ENCODE data around the gene EIF4EBP3.

Gene EIF4EBP3

GRCh38 chr5:140557136-140557805 lies 9.8 kb downstream of the EIF4EBP3 start, which contains the start of gene SRA1:
SRA1 (minus strand) TSS chr5:140557473; CDS start chr5:140557452, 21 bp downstream.
- DNase-seq (ENCODE audit: low read depth) = peak; percentile 81

DNA sequence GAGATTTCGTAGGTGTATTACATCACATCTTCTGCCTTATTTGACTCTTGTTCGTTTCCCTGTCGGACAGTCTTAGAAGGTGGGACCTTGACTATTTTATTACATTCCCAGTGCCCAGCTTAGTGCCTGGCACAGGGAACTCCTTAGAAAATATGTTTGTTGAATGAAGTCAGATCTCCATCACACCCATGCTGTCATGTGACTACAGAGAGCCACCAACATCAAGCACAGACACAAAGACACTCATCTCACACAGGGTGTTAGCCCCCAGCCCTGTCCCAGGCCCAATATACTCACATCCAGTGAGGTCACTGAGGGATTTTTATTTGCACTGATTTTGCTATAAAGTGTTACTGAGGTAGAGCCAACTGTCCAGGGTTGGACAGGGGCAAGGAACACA lies 10.5 kb downstream of the EIF4EBP3 start:
- DNase-seq (ENCODE audit: low read depth) = no peak

DNA sequence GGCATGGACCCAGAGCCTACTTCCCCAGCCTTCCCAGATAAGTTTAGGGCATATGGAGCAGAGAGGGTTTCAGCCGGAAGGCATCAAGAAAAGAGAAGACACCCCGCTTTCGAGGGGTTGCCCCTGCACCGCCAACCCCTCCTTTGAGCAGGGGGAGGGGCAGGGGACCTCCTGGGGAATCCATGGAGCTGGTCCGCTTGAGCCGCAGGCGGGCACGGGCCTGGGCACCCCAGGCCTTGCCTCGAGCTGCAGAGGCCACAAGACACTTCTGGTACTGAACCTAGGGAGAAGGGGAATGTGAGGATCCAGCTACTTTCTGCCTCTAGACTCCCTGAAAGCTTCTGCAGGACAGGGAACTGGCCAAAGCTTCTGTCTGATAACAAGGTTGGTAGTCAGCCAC lies 11.1 kb downstream of the EIF4EBP3 start:
- DNase-seq (ENCODE audit: low read depth) = no peak

DNA sequence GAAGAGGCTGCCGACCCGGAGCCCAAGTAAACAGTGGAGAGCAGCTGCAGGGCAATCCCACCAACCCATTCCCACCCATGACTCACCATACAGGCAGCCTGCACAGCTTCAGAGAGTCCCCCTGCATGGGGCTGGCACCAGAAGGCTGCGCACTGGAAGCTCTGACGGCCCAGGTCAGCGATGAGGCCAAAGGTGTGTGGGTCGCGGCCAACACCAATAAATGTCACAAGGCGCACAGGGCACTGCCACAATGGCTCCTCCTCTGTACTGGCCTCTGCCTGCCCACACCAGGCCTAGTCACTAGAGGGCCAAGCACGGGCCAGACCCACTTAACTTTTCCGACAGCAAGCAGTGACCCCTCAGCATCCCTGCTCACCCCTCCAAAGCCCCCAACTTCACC lies 12.8 kb downstream of the EIF4EBP3 start:
- no peak for DNase-seq (ENCODE audit: low read depth)

DNA sequence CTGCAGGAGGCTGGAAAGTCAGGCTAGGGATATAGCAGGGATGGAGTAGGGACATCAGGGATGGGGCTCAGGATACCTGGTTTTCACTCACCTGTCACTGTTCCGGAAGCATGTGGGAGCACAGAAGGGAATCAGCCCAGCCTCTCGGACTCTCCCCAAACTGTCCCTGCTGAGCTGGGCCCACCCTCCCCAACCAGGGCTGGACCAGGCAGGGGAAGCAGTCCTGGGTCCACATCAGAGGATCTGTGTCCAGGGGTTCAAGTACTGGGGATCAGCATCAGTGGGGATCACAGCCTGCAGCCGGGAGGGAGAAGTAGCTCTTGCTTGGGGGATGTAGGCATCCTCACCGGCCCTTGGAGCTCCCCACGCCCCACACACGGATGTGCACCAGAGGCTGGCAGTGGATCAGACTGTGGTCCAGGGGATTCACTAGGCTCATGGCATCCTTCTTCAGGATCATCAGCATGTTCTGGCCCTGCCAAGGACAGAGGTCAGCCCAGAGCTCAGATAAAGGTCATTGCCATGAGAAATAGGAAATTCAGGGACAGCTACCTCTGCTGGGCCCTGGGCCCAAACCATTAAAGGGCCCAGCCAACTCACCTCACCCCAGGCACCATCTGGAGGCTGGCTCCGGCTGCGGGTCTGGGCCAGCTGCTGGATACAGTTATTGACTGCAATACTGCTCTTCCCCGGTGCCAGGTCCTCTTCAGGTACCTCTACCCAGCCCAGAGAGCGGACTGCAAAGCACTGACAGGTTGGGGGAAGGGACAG lies 14.5 kb downstream of the EIF4EBP3 start:
- no peak for DNase-seq (ENCODE audit: low read depth)

DNA sequence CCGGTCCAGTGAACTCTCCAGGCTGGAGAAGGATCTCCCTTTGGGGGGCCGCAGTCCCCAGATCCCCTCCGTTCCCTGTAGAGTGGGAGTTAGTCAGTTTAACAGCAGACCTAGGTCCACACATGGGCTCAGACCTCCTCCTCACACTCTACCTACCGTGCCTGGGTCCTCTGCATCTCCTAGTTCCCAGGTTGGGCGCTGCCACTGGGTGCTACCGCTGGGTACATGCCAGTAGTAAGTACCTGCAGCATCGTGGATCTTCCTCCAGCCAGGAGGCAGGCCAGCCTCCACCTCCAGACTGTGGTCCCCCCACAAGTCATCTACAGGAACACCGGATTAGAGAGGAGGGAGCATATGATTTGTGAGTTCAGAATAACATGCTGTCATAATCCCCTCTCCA lies 16.1 kb downstream of the EIF4EBP3 start:
- DNase-seq (ENCODE audit: low read depth) = no peak

- peak; percentile 79 for DNase-seq (ENCODE audit: low read depth)
Measured at GRCh38 chr5:140564196-140565023, 16.9 kb downstream of the EIF4EBP3 start, which contains the start of the genes APBB3 and SLC35A4. APBB3 (minus strand) TSS chr5:140564598; CDS start chr5:140564245, 353 bp downstream. SLC35A4 (plus strand) TSS chr5:140564828; CDS start chr5:140567170, 2,342 bp downstream.

DNA sequence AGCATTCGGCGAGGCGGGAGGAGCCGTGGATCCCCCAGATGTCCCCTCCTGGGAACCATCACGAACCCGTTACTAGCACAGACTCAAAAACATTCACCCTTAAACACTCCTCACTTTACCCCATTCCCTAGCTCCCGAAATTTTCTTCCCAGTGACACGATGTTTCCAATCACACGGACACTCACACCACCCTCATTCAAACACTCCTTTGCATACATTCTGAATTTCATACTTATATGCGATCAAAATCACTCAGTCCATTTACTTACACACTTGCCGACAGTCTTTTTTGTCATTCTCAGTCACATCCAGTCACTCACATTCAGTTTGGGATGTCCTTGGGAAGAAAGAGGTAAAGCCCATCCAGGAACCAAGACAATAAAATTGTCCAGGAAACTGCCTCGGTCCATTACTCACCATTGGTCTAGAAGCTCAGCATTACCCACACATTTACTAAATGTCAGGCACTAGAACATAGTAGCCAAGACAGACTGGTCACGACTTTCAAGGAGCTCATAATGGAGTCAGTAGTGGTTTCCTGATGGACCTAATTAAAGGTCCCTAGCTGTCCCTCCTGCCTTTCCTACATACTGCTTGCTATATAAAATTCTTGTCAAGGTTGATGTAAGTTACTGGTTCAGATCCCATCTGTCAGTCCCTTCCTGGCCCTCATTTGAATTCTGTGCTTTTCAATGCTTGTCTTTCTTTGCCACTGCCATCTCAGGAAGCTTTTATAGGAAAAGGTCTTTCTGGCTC lies 17.7 kb downstream of the EIF4EBP3 start:
- DNase-seq (ENCODE audit: low read depth) = no peak

GRCh38 chr5:140565780-140566095 lies 18.3 kb downstream of the EIF4EBP3 start:
- no peak for DNase-seq (ENCODE audit: low read depth)

DNA sequence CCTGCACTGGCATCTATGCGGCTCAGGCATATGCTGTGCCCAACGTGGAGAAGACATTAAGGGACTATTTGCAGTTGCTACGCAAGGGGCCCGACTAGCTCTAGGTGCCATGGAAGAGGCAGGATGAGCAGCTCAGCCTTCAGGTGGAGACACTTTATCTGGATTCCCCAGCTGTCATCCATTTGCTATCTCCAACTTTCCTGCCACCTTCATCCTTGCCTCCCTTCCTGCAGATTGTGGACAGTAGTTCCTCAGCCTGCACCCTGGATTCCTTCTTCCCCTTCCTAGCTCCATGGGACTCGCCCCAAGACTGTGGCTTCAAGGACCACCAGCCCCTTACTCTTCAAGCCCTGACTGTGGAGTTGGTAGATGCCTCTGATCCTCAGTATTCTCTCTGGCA lies 19.2 kb downstream of the EIF4EBP3 start:
- no peak for DNase-seq (ENCODE audit: low read depth)

GRCh38 chr5:140567136-140567818 lies 19.8 kb downstream of the EIF4EBP3 start:
- no peak for DNase-seq (ENCODE audit: low read depth)

GRCh38 chr5:140567871-140568270 lies 20.4 kb downstream of the EIF4EBP3 start:
- no peak for DNase-seq (ENCODE audit: low read depth)

GRCh38 chr5:140568443-140569063 lies 21.1 kb downstream of the EIF4EBP3 start:
- no peak for DNase-seq (ENCODE audit: low read depth)

- no peak for DNase-seq (ENCODE audit: low read depth)
Measured at GRCh38 chr5:140569197-140569596, 21.7 kb downstream of the EIF4EBP3 start.

DNA sequence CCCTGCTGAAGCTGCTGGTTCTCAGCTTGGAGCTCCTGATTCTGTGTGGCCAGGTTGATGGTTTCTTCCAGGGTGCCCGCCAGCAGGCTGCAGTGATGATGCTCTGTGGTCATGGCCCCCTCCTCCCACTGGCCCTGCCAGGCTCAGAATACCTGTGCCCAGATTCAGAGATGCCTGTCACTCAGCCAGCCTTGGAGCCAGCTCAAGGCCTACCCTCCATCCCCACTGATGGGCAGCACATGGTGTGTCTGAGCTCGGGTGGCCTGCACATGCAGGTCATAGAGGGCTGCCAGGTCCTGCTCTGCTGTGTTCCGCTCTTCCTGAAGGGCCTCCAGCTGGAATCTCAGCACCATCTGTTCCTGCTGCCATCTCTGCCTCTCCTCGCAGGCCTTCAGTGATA lies 22.6 kb downstream of the EIF4EBP3 start:
- no peak for DNase-seq (ENCODE audit: low read depth)

- no peak for DNase-seq (ENCODE audit: low read depth)
Measured at GRCh38 chr5:140570488-140570887, 23.0 kb downstream of the EIF4EBP3 start.

DNA sequence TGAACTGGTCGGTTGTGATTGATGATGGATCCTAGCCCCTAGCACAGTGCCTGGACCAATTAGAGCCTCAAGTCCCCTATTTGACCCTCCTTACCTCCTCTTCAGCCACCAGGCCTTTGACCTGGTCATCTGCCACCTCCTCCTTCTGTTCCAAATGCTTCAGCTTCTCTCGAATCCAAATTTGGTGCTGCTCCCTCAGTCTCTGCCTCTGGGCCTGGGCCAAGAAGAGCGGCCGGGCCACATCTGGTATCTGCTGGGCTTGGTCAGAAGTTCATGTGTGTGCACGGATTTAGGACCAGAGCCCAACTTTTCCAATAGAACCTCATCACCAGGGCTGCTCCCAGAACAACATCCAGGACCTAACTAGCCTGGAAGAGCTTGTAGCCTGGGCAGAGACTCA lies 23.6 kb downstream of the EIF4EBP3 start:
- DNase-seq (ENCODE audit: low read depth) = no peak

GRCh38 chr5:140573683-140574082 lies 26.2 kb downstream of the EIF4EBP3 start:
- DNase-seq (ENCODE audit: low read depth) = no peak

GRCh38 chr5:140574165-140574564 lies 26.7 kb downstream of the EIF4EBP3 start:
- DNase-seq (ENCODE audit: low read depth) = no peak

DNA sequence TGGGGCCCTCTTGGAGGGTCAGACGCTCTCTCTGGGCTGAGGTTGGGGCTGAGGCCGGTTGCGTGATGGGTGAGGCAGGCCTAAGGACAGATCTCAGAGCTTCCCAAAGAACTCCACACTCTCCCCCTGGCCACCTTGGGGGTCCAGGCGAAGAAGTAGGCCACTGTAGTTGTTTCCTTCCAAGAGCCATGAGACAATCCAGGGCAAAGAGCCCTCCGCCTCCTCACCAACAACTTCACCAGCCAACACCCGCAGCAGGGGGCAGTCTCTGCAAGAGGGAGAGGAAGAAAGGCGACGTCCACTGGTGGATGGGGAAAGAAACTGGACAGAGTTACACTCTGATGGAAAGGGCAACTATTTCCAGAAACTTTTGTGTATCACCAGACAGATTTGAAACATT lies 27.8 kb downstream of the EIF4EBP3 start:
- DNase-seq (ENCODE audit: low read depth) = no peak

DNA sequence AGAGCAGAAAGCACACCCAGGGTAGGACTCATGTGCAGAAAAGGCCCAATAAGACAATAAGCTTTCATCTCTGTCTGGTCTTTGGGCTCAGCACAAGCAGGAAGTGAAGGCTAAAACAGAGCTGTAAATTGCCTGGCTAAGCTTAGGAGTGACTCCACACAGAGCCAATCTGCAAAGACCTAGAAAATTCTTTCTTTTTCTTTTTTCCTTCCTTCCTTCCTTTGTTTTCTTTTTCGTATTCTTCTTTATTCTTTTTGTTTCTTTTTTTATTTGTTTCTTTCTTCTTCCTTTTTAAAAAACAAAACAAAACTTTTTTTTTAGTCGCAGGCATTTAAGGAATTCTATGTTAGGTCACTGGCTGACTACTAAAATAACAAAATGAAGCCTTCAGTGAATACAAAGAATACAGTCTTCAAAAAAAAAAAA lies 29.3 kb downstream of the EIF4EBP3 start:
- no peak for DNase-seq (ENCODE audit: low read depth)

Measured in stimulated activated CD8-positive, alpha-beta memory T cell treated with anti-CD3 and anti-CD28 coated beads, Interleukin-15, amount 100 ng/mL, for 24 hours (primary cell).